Nephron (organoid): ENCODE results near the gene SPTLC3.

Experiments used
- H3K27ac Mint-ChIP-seq, 3 experiments: 2 replicates each; pipeline ENCODE4 v1.8.0; 2020; ENCODE audit warnings: mixed read lengths in 3 of 3, mild to moderate bottlenecking in 2 of 3, moderate library complexity in 1 of 3
- H3K27me3 Mint-ChIP-seq: 2 replicates; pipeline ENCODE4 v1.8.0; 2021; ENCODE audit warnings: low read depth, mild to moderate bottlenecking, moderate library complexity, mixed read lengths
- H3K36me3 Mint-ChIP-seq: 2 replicates; pipeline ENCODE4 v1.8.0; 2020; ENCODE audit warnings: low read depth, mixed read lengths
- H3K4me1 Mint-ChIP-seq: 2 replicates; pipeline ENCODE4 v1.8.0; 2020; ENCODE audit warnings: mixed read lengths
- H3K4me3 Mint-ChIP-seq, 3 experiments: 2 replicates each; pipeline ENCODE4 v1.8.0; 2020; ENCODE audit warnings: mild to moderate bottlenecking in 3 of 3, mixed read lengths in 3 of 3, moderate library complexity in 2 of 3
- H3K9me3 Mint-ChIP-seq: 2 replicates; pipeline ENCODE4 v1.8.0; 2020; ENCODE audit warnings: mixed read lengths
- TF ChIP-seq, protein P1 (sequence below), 3 experiments: fragments of 200-600 bp; sonication (generic); IDR thresholded peaks; one replicate each; pipeline ENCODE4 v1.5.0; 2021; ENCODE audit warnings: antibody characterized with exemption in 3 of 3; ENCODE audit not compliant: unreplicated experiment in 3 of 3

The SPTLC3 gene

DNA sequence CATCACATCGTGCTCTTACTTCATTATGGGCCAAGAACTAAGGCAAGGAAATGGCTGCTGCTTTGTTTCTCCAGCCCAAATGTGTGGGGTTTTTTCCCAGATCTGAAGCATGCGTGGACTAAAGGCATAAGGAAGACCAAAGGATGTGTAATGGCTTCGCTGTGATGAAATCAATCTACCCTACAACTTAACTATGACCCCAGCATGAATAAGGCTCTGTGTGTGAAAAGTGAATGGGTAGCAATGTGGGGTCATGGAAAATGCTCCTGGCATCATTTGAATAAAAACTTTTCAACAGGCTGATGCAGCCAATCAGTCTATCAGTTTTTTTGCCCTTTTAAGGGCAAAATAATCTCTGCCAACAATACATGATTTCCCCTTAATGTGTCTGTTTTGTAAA is 162.0 kb downstream of the SPTLC3 start:
- TF ChIP-seq, protein P1, sequence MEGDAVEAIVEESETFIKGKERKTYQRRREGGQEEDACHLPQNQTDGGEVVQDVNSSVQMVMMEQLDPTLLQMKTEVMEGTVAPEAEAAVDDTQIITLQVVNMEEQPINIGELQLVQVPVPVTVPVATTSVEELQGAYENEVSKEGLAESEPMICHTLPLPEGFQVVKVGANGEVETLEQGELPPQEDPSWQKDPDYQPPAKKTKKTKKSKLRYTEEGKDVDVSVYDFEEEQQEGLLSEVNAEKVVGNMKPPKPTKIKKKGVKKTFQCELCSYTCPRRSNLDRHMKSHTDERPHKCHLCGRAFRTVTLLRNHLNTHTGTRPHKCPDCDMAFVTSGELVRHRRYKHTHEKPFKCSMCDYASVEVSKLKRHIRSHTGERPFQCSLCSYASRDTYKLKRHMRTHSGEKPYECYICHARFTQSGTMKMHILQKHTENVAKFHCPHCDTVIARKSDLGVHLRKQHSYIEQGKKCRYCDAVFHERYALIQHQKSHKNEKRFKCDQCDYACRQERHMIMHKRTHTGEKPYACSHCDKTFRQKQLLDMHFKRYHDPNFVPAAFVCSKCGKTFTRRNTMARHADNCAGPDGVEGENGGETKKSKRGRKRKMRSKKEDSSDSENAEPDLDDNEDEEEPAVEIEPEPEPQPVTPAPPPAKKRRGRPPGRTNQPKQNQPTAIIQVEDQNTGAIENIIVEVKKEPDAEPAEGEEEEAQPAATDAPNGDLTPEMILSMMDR (IDR thresholded peaks at IDR 0.05; ENCODE audit: unreplicated experiment in 3 of 3): no peak
- Mint-ChIP-seq H3K27ac (no peak overlapping the region), H3K4me3 (no peak overlapping the region), H3K36me3 (peaks cover 3% of the 10 kb centered on the region), H3K9me3 (peaks cover 11% of the 10 kb centered on the region), H3K4me1 (no peaks in the 10 kb centered on the region), H3K27me3 (no peaks in the 10 kb centered on the region)

- Mint-ChIP-seq H3K4me1 (no peaks in the 10 kb centered on the region), H3K27ac (no peak overlapping the region), H3K4me3 (no peak overlapping the region), H3K9me3 (peaks cover 26% of the 10 kb centered on the region), H3K27me3 (no peaks in the 10 kb centered on the region), H3K36me3 (peaks cover 3% of the 10 kb centered on the region)
- TF ChIP-seq, protein P1 (IDR thresholded peaks at IDR 0.05; ENCODE audit: unreplicated experiment in 3 of 3): no peak
Observed at GRCh38 chr20:13173201-13173600, 164.4 kb downstream of the SPTLC3 start.

DNA sequence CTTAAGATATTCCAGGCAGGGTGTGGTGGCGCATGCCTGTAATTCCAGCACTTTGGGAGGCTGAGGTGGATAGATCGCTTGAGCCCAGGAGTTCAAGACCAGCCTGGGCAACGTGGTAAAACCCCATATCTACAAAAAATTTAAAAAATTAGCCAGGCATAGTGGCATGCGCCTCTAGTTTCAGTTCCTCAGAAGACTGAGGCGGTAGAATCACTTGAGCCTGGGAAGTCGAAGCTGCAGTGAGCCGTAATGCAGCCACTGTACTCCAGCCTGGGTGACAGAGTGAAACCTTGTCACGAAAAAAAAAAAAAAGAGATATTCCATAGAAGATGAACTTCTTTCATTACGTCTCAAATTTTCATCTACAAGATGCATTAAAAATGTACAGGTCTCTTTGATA is 165.6 kb downstream of the SPTLC3 start:
- Mint-ChIP-seq H3K9me3 (peaks cover 26% of the 10 kb centered on the region), H3K4me1 (no peaks in the 10 kb centered on the region), H3K4me3 (no peak overlapping the region), H3K36me3 (no peaks in the 10 kb centered on the region), H3K27me3 (peaks cover 4% of the 10 kb centered on the region), H3K27ac (no peak overlapping the region)
- TF ChIP-seq, protein P1 (IDR thresholded peaks at IDR 0.05; ENCODE audit: unreplicated experiment in 3 of 3): no peak

DNA sequence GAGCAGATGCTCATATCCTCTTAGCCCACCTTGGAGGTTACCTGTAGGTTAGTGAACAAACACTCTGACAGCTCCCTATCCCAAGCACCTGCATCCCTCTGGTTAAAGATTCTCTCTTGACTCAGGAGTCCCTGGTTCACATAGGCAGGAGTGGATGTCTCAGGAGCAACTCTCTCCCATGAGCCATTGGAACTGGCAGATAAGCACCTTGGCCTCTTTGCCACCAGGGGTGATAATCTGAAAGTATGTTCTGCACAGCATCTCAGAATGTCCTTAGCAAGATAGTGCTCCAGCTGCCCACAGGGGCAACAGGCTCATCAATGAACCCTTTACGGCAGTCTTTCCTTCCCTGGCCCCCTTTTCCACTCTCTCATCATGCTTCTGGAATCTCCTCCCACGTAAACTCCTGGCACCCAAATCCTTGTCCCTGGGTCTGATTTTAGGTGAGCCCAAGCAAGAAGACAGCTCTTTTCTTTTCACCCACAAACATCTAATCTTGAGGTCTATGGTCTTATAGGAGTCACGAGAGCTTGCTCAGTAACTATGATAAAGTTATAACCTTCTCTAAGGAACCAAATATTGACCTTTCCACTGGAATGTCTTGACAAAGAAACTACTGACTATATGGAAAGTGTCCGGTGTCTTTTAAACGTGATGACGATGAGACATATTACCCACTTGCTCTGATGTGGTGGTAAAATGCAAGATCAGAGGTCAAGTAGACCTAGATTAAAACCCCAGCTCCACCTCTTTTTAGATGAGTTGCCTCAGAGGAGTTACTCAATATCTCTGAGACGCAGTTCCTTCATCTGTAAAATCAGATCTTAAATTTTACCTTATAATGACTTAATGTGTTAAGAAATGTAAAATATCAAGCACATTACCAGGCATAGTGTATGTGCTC is 172.5 kb downstream of the SPTLC3 start:
- H3K36me3 Mint-ChIP-seq: no peaks in the 10 kb centered on the region
- H3K4me3 Mint-ChIP-seq: no peak overlapping the region
- TF ChIP-seq, protein P1 (IDR thresholded peaks at IDR 0.05; ENCODE audit: unreplicated experiment in 3 of 3): no peak
- H3K27me3 Mint-ChIP-seq: peaks cover 7% of the 10 kb centered on the region
- H3K9me3 Mint-ChIP-seq: peaks cover 13% of the 10 kb centered on the region
- no peak overlapping the region for H3K27ac Mint-ChIP-seq
- no peaks in the 10 kb centered on the region for H3K4me1 Mint-ChIP-seq

DNA sequence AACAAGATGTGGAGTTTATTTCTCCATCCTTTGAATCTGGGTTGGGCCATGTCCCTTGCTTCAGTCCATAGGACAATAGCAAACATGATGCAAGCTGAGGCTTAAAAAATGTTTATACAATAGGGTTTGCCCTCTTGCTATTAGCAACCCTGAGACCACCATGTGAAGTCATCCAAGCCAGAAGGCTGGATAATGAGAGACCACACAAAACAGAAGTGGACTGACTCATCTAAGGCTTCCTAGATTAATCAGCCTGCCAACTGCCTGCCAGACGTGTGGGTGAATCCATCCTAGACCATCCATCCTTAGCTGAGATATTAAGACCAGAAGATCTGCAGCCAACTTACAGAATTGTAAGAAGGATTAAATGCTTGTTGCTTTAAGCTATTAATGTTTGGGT is 174.2 kb downstream of the SPTLC3 start:
- TF ChIP-seq, protein P1 (IDR thresholded peaks at IDR 0.05; ENCODE audit: unreplicated experiment in 3 of 3): no peak
- H3K36me3 Mint-ChIP-seq: no peaks in the 10 kb centered on the region
- no peaks in the 10 kb centered on the region for H3K4me1 Mint-ChIP-seq
- no peak overlapping the region for H3K4me3 Mint-ChIP-seq
- H3K27ac Mint-ChIP-seq: no peak overlapping the region
- peaks cover 7% of the 10 kb centered on the region for H3K27me3 Mint-ChIP-seq
- peaks cover 9% of the 10 kb centered on the region for H3K9me3 Mint-ChIP-seq
